HEK293 (cell line): Measurements from ENCODE around the gene PRKCG.
A peak's percentile ranks its signal among the peaks of the same experiment; 100 is the strongest.

ENCODE experiments used
- CTCF ChIA-PET: fragments of 350-600 bp; formaldehyde crosslinking; extraction: SDS; loops from one replicate; lab custom pipeline; 2021; ENCODE audit warnings: antibody characterized with exemption; lab: Yijun Ruan, JAX
- POLR2A ChIA-PET: fragments of 300-600 bp; formaldehyde crosslinking; extraction: SDS; loops from one replicate; lab custom pipeline; 2020; ENCODE audit warnings: antibody characterized with exemption, inconsistent platforms; lab: Yijun Ruan, JAX
- H3K27ac ChIP-seq: fragments of 200-500 bp; sonication (Bioruptor generic); 2 replicates; pipeline ENCODE4 v1.5.1; 2014; ENCODE audit warnings: low read depth, low read length, control low read depth, inconsistent platforms; ENCODE audit errors: extremely low read depth
- H3K36me3 ChIP-seq, 2 experiments: fragments of 200-500 bp in 1 of 2; sonication (Bioruptor generic) in 1 of 2; 1 replicate in 1 of 2; 2 replicates in 1 of 2; pipeline ENCODE4 v1.5.1; 2014 to 2017; ENCODE audit warnings: inconsistent platforms in 2 of 2, low read length in 2 of 2; ENCODE audit not compliant: control insufficient read depth in 2 of 2, insufficient read depth in 1 of 2
- H3K4me1 ChIP-seq: fragments of 200-500 bp; sonication (Bioruptor generic); 2 replicates; pipeline ENCODE4 v1.5.1; 2014; ENCODE audit warnings: mild to moderate bottlenecking, low read length, inconsistent platforms; ENCODE audit not compliant: control insufficient read depth, insufficient read depth
- H3K4me3 ChIP-seq: 2 replicates; pipeline ENCODE4 v1.5.1; 2011; ENCODE audit warnings: low read depth, mild to moderate bottlenecking, control low read depth, low read length, moderate library complexity
- H3K9me3 ChIP-seq: fragments of 200-500 bp; sonication (Bioruptor generic); 2 replicates; pipeline ENCODE4 v1.5.1; 2014; ENCODE audit warnings: low read depth, low read length, inconsistent platforms; ENCODE audit not compliant: control insufficient read depth, insufficient read depth
- GLI2 ChIP-seq: fragments of 450-650 bp; formaldehyde crosslinking; IDR thresholded peaks from 2 replicates; pipeline ENCODE4; 2017; ENCODE audit warnings: missing biosample characterization, missing genetic modification characterization, low read depth, borderline replicate concordance
- KLF8 ChIP-seq: fragments of 450-650 bp; formaldehyde crosslinking; IDR thresholded peaks from 2 replicates; pipeline ENCODE4 v1.5.1; 2016; ENCODE audit warnings: missing biosample characterization, missing genetic modification characterization
- KLF9 ChIP-seq: fragments of 450-650 bp; formaldehyde crosslinking; IDR thresholded peaks from 2 replicates; pipeline ENCODE4 v1.5.1; 2016; ENCODE audit warnings: missing biosample characterization, missing genetic modification characterization, low read depth
- MEIS1 ChIP-seq: sonication (generic); formaldehyde crosslinking; IDR thresholded peaks from 2 replicates; pipeline ENCODE4 v1.8.1; 2022; ENCODE audit warnings: missing genetic modification reagents, mild to moderate bottlenecking, borderline replicate concordance
- PATZ1 ChIP-seq: fragments of 450-650 bp; formaldehyde crosslinking; IDR thresholded peaks from 2 replicates; pipeline ENCODE4 v1.5.1; 2016; ENCODE audit warnings: missing biosample characterization, missing genetic modification characterization
- SALL2 ChIP-seq: fragments of 450-650 bp; formaldehyde crosslinking; IDR thresholded peaks from 2 replicates; pipeline ENCODE4 v1.5.0; 2017; ENCODE audit warnings: missing biosample characterization, mild to moderate bottlenecking, missing genetic modification characterization, borderline replicate concordance
- SETDB1 ChIP-seq: IDR thresholded peaks from one replicate; pipeline ENCODE4 v1.6.1; 2017; ENCODE audit warnings: mild to moderate bottlenecking, low read length, moderate library complexity, mixed read lengths; ENCODE audit not compliant: insufficient read length
- TCF7L2 ChIP-seq: IDR thresholded peaks from 2 replicates; pipeline ENCODE4 v1.6.1; 2011; ENCODE audit warnings: low read depth, mild to moderate bottlenecking, inconsistent platforms, low read length, moderate library complexity, borderline replicate concordance
- ZBTB10 ChIP-seq: fragments of 450-650 bp; formaldehyde crosslinking; IDR thresholded peaks from 2 replicates; pipeline ENCODE4 v1.5.1; 2016; ENCODE audit warnings: missing biosample characterization, missing genetic modification characterization
- ZBTB17 ChIP-seq: fragments of 450-650 bp; formaldehyde crosslinking; IDR thresholded peaks from 2 replicates; pipeline ENCODE4 v1.5.1; 2016; ENCODE audit warnings: missing biosample characterization, missing genetic modification characterization
- ZFP41 ChIP-seq: fragments of 450-650 bp; formaldehyde crosslinking; IDR thresholded peaks from 2 replicates; pipeline ENCODE4 v1.5.1; 2016; ENCODE audit warnings: missing biosample characterization, missing genetic modification characterization, borderline replicate concordance
- ZNF155 ChIP-seq: fragments of 450-650 bp; formaldehyde crosslinking; IDR thresholded peaks from 2 replicates; pipeline ENCODE4 v1.5.1; 2016; ENCODE audit warnings: missing biosample characterization, missing genetic modification characterization
- ZNF214 ChIP-seq: fragments of 450-650 bp; formaldehyde crosslinking; IDR thresholded peaks from 2 replicates; pipeline ENCODE4 v1.5.1; 2017; ENCODE audit warnings: missing biosample characterization, mild to moderate bottlenecking, missing genetic modification characterization, borderline replicate concordance
- ZNF23 ChIP-seq: fragments of 450-650 bp; formaldehyde crosslinking; IDR thresholded peaks from 2 replicates; pipeline ENCODE4 v1.5.1; 2016; ENCODE audit warnings: missing biosample characterization, missing genetic modification characterization, borderline replicate concordance
- ZNF248 ChIP-seq: fragments of 450-650 bp; formaldehyde crosslinking; IDR thresholded peaks from 2 replicates; pipeline ENCODE4 v1.5.1; 2017; ENCODE audit warnings: missing biosample characterization, missing genetic modification characterization
- ZNF398 ChIP-seq: fragments of 450-650 bp; formaldehyde crosslinking; IDR thresholded peaks from 2 replicates; pipeline ENCODE4 v1.5.1; 2017; ENCODE audit warnings: missing biosample characterization, missing genetic modification characterization
- ZNF580 ChIP-seq: fragments of 450-650 bp; formaldehyde crosslinking; IDR thresholded peaks from 2 replicates; pipeline ENCODE4 v1.5.1; 2016; ENCODE audit warnings: missing biosample characterization, missing genetic modification characterization
- ZNF585B ChIP-seq: fragments of 450-650 bp; formaldehyde crosslinking; IDR thresholded peaks from 2 replicates; pipeline ENCODE4 v1.5.1; 2016; ENCODE audit warnings: missing biosample characterization, missing genetic modification characterization
- ZNF792 ChIP-seq: fragments of 450-650 bp; formaldehyde crosslinking; IDR thresholded peaks from 2 replicates; pipeline ENCODE4 v1.5.1; 2016; ENCODE audit warnings: missing biosample characterization, missing genetic modification characterization
- TF ChIP-seq, protein P1 (sequence below): sonication (generic); formaldehyde crosslinking; IDR thresholded peaks from 2 replicates; pipeline ENCODE4 v1.8.1; 2022; ENCODE audit warnings: mild to moderate bottlenecking, moderate library complexity, missing genetic modification reagents
- TF ChIP-seq, protein P2 (sequence below): fragments of 450-650 bp; formaldehyde crosslinking; IDR thresholded peaks from 2 replicates; pipeline ENCODE4 v1.5.1; 2016; ENCODE audit warnings: missing biosample characterization, missing genetic modification characterization

Gene PRKCG

DNA sequence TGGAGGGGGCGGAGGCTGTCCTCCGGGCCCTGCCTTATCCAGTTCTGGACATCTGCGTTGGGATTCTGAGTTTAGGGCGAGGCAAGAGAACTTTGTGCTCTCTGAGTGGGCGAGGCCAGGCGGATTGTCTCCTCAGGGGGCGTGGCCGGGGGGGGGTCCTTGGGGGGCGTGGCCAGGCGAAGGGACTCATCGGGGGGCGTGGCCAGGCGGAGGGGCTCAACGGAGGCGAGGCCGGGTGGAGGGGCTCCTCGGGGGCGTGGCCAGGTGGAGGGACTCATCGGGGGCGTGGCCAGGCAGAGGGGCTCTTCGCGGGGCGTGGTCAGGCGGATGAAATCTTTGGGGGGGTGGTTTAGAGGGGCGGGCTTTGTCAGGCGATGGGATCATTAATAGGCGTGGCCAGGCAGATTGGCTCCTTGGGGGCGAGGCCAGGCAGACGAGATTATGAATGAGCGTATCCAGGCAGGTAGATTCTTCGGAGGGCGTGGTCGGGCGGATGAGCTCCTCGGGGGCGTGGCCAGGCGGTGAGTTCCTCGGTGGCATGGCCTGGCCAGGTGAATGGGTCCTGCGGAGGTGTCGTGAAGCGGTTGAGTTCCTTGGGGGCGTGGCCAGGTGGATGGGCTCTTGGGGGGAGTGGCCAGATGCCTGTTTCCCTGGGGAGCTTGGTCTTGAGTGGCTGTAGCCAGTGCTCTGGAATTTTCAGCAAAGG lies 16.8 kb downstream of the PRKCG start:
- H3K36me3 ChIP-seq, result no peaks in the 10 kb centered on the region
- no peaks in the 10 kb centered on the region for H3K4me1 ChIP-seq
- ChIA-PET POLR2A (interaction anchor here (1.3 to 1.6 kb wide), 2 partner anchors 31 to 143 kb away, joined by 4 to 5 read pairs; partner anchors contain the start of gene MYADM), CTCF (interaction anchor here (1.2 kb wide), 2 partner anchors 125 to 139 kb away, joined by 3 to 8 read pairs; no protein-coding TSS in a partner anchor)
- peak overlapping the region; percentile 6; the same call in 1 of the 2 replicates for H3K4me3 ChIP-seq
- H3K27ac ChIP-seq, result no peak overlapping the region
- H3K9me3 ChIP-seq, result no peaks in the 10 kb centered on the region
- TF ChIP-seq ZNF398 (no peak), KLF9 (peak; percentile 95), SETDB1 (no peak), ZFP41 (tag by site-specific recombination) (no peak), PATZ1 (tag by site-specific recombination) (0 out of 2 replicates have a peak, but pooled peaks have one; percentile 37), ZNF155 (tag by site-specific recombination) (no peak), ZNF214 (tag by site-specific recombination) (no peak), ZNF23 (tag by site-specific recombination) (no peak), KLF8 (tag by site-specific recombination) (peak; percentile 71; the same call in 1 of the 2 replicates), ZNF792 (tag by site-specific recombination) (no peak), TCF7L2 (no peak), ZNF585B (tag by site-specific recombination) (no peak), ZBTB10 (tag by site-specific recombination) (no peak), ZNF248 (no peak), MEIS1 (CRISPR knock-in tag) (no peak), ZBTB17 (tag by site-specific recombination) (0 out of 2 replicates have a peak, but pooled peaks have one; percentile 6), GLI2 (tag by site-specific recombination) (no peak), SALL2 (no peak), ZNF580 (tag by site-specific recombination) (no peak)
- TF ChIP-seq, protein P1, sequence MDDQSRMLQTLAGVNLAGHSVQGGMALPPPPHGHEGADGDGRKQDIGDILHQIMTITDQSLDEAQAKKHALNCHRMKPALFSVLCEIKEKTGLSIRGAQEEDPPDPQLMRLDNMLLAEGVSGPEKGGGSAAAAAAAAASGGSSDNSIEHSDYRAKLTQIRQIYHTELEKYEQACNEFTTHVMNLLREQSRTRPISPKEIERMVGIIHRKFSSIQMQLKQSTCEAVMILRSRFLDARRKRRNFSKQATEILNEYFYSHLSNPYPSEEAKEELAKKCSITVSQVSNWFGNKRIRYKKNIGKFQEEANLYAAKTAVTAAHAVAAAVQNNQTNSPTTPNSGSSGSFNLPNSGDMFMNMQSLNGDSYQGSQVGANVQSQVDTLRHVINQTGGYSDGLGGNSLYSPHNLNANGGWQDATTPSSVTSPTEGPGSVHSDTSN, result no peak
- TF ChIP-seq, protein P2, sequence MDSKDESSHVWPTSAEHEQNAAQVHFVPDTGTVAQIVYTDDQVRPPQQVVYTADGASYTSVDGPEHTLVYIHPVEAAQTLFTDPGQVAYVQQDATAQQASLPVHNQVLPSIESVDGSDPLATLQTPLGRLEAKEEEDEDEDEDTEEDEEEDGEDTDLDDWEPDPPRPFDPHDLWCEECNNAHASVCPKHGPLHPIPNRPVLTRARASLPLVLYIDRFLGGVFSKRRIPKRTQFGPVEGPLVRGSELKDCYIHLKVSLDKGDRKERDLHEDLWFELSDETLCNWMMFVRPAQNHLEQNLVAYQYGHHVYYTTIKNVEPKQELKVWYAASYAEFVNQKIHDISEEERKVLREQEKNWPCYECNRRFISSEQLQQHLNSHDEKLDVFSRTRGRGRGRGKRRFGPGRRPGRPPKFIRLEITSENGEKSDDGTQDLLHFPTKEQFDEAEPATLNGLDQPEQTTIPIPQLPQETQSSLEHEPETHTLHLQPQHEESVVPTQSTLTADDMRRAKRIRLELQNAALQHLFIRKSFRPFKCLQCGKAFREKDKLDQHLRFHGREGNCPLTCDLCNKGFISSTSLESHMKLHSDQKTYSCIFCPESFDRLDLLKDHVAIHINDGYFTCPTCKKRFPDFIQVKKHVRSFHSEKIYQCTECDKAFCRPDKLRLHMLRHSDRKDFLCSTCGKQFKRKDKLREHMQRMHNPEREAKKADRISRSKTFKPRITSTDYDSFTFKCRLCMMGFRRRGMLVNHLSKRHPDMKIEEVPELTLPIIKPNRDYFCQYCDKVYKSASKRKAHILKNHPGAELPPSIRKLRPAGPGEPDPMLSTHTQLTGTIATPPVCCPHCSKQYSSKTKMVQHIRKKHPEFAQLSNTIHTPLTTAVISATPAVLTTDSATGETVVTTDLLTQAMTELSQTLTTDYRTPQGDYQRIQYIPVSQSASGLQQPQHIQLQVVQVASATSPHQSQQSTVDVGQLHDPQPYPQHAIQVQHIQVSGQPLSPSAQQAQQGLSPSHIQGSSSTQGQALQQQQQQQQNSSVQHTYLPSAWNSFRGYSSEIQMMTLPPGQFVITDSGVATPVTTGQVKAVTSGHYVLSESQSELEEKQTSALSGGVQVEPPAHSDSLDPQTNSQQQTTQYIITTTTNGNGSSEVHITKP (tag by site-specific recombination), result peak; percentile 47; the same call in 1 of the 2 replicates
